Prostate gland (tissue), 2 donors: ENCODE measurements around the gene NFKBIL1. TPM values are rescaled to one million over a fixed set of nuclear protein-coding genes. Genes with fewer than 3 reads are reported as not detected.

ENCODE experiments used
- DNase-seq: peaks from one replicate; pipeline ENCODE4 v3.0.0-alpha.2; 2019; ENCODE audit warnings: low spot score
- H3K27ac ChIP-seq, 2 donors: fragments of 200-600 bp; sonication (generic); 2 replicates each; pipeline ENCODE4 v1.5.1; 2017 to 2019
- H3K27me3 ChIP-seq: fragments of 200-600 bp; sonication (generic); replicated peaks from 2 replicates; pipeline ENCODE4 v1.5.1; 2019; ENCODE audit not compliant: insufficient read depth
- H3K36me3 ChIP-seq, 2 donors: fragments of 200-600 bp; sonication (generic); 1 replicate in 1 of 2; 2 replicates in 1 of 2; pipeline versions ENCODE4 v1.5.1 to v1.8.1; 2017 to 2019
- H3K4me1 ChIP-seq: fragments of 200-600 bp; sonication (generic); replicated peaks from 2 replicates; pipeline ENCODE4 v1.5.1; 2019
- H3K4me3 ChIP-seq, 2 donors: fragments of 200-600 bp; sonication (generic); 2 replicates each; pipeline ENCODE4 v1.5.1; 2017 to 2019
- H3K9me3 ChIP-seq: fragments of 200-600 bp; sonication (generic); 2 replicates; pipeline ENCODE4 v1.5.1; 2017
- POLR2A ChIP-seq: fragments of 450-650 bp; IDR thresholded peaks from one replicate; pipeline ENCODE4 v1.6.1; 2016; ENCODE audit warnings: antibody characterized with exemption, mild to moderate bottlenecking
- POLR2AphosphoS5 ChIP-seq: sonication (generic); formaldehyde crosslinking; IDR thresholded peaks from one replicate; pipeline ENCODE4 v1.6.1; 2017; ENCODE audit warnings: antibody characterized with exemption
- WGBS: methylation state at CpG from one replicate; pipeline ENCODE4 v1.1.5; 2018; 5-methylcytosine and 5-hydroxymethylcytosine counted together
- intact Hi-C: fragments of 100-400 bp; cut with DNase I; formaldehyde crosslinking; loops from one replicate; pipeline ENCODE4 v1.14.2; 2022
- total RNA-seq, 2 donors: library from RNA; depleted of rRNA; stranded (reverse); fragments of >200 nt; gene quantifications; one replicate each; pipeline ENCODE4 v1.1.0, GENCODE V29; 2016
- TF ChIP-seq, protein P1 (sequence below), 4 experiments: fragments of 200-600 bp in 2 of 4; fragments of 450-650 bp in 2 of 4; sonication (generic) in 2 of 4; IDR thresholded peaks; 1 replicate in 3 of 4; 2 replicates in 1 of 4; pipeline ENCODE4 v1.5.1; 2016 to 2019; ENCODE audit warnings: antibody characterized with exemption in 4 of 4, mild to moderate bottlenecking in 2 of 4, moderate library complexity in 2 of 4

Gene NFKBIL1
- total RNA-seq, 2 donors from 2014 or later, result 38.0 to 48.7 TPM

GRCh38 chr6:31573239-31574105, 26.1 kb downstream of the NFKBIL1 start:
- H3K4me1 ChIP-seq, result no peaks in the 10 kb centered on the region

GRCh38 chr6:31574106-31575061, 27.0 kb downstream of the NFKBIL1 start:
- H3K4me1 ChIP-seq, result no peaks in the 10 kb centered on the region
- TF ChIP-seq, protein P1, sequence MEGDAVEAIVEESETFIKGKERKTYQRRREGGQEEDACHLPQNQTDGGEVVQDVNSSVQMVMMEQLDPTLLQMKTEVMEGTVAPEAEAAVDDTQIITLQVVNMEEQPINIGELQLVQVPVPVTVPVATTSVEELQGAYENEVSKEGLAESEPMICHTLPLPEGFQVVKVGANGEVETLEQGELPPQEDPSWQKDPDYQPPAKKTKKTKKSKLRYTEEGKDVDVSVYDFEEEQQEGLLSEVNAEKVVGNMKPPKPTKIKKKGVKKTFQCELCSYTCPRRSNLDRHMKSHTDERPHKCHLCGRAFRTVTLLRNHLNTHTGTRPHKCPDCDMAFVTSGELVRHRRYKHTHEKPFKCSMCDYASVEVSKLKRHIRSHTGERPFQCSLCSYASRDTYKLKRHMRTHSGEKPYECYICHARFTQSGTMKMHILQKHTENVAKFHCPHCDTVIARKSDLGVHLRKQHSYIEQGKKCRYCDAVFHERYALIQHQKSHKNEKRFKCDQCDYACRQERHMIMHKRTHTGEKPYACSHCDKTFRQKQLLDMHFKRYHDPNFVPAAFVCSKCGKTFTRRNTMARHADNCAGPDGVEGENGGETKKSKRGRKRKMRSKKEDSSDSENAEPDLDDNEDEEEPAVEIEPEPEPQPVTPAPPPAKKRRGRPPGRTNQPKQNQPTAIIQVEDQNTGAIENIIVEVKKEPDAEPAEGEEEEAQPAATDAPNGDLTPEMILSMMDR (IDR thresholded peaks at IDR 0.05), result no peak
- TF ChIP-seq POLR2A (no peak), POLR2AphosphoS5 (no peak)
- H3K27me3 ChIP-seq, result no peaks in the 10 kb centered on the region
- H3K4me3 ChIP-seq, result no peak overlapping the region
- H3K9me3 ChIP-seq, result no peaks in the 10 kb centered on the region
- 80% methylated on average over 14 of the region's 14 CpGs for WGBS
- H3K27ac ChIP-seq, result no peak overlapping the region
- H3K36me3 ChIP-seq, result no peaks in the 10 kb centered on the region
- intact Hi-C loops, result no loop called here
- no peak for DNase-seq

More at GRCh38 chr6:31573239-31574105, 26.1 kb downstream of the NFKBIL1 start:
- Histone ChIP-seq H3K4me3 (no peak overlapping the region), H3K27me3 (no peaks in the 10 kb centered on the region), H3K36me3 (no peaks in the 10 kb centered on the region), H3K27ac (no peak overlapping the region), H3K9me3 (no peaks in the 10 kb centered on the region)
- intact Hi-C loops, result no loop called here
- 88% methylated on average over 9 of the region's 9 CpGs for WGBS
- TF ChIP-seq POLR2A (no peak), POLR2AphosphoS5 (no peak)
- TF ChIP-seq, protein P1 (IDR thresholded peaks at IDR 0.05), result no peak
- no peak for DNase-seq

GRCh38 chr6:31575335-31575901, 28.0 kb downstream of the NFKBIL1 start, which contains the start of gene TNF:
TSS of gene TNF (plus strand) at chr6:31575565. CDS start at chr6:31575742, 177 bp downstream.
- intact Hi-C loops, result no loop called here
- 39% methylated on average over 19 of the region's 19 CpGs for WGBS
- TF ChIP-seq POLR2AphosphoS5 (no peak), POLR2A (no peak)
- TF ChIP-seq, protein P1 (IDR thresholded peaks at IDR 0.05), result no peak
- Histone ChIP-seq H3K36me3 (no peaks in the 10 kb centered on the region), H3K4me3 (peak within 1 kb of the TSS; percentile 4 to 8), H3K27ac (peak within 1 kb of the TSS in 1 of 2 donors; percentile 33), H3K9me3 (no peaks in the 10 kb centered on the region), H3K27me3 (no peaks in the 10 kb centered on the region), H3K4me1 (no peaks in the 10 kb centered on the region)
- no peak for DNase-seq

DNA sequence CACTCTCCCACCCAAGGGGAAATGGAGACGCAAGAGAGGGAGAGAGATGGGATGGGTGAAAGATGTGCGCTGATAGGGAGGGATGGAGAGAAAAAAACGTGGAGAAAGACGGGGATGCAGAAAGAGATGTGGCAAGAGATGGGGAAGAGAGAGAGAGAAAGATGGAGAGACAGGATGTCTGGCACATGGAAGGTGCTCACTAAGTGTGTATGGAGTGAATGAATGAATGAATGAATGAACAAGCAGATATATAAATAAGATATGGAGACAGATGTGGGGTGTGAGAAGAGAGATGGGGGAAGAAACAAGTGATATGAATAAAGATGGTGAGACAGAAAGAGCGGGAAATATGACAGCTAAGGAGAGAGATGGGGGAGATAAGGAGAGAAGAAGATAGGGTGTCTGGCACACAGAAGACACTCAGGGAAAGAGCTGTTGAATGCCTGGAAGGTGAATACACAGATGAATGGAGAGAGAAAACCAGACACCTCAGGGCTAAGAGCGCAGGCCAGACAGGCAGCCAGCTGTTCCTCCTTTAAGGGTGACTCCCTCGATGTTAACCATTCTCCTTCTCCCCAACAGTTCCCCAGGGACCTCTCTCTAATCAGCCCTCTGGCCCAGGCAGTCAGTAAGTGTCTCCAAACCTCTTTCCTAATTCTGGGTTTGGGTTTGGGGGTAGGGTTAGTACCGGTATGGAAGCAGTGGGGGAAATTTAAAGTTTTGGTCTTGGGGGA, 28.7 kb downstream of the NFKBIL1 start:
- Histone ChIP-seq H3K4me3 (peak overlapping the region in 1 of 2 donors; percentile 8), H3K4me1 (no peaks in the 10 kb centered on the region), H3K27me3 (no peaks in the 10 kb centered on the region), H3K36me3 (no peaks in the 10 kb centered on the region), H3K27ac (peak overlapping the region in 1 of 2 donors; percentile 33), H3K9me3 (no peaks in the 10 kb centered on the region)
- WGBS, result 67% methylated on average over 8 of the region's 8 CpGs
- no peak for TF ChIP-seq POLR2AphosphoS5
- no peak for TF ChIP-seq POLR2A
- TF ChIP-seq, protein P1 (IDR thresholded peaks at IDR 0.05), result no peak
- no peak for DNase-seq
- intact Hi-C loops, result no loop called here
